GM21526 (cell line): ENCODE measurements around the gene LMX1A.

Source experiments
- ATAC-seq: cut with Tn5 transposase; IDR thresholded peaks from one replicate; pipeline ENCODE4 v1.9.1; 2021; ENCODE audit warnings: moderate library complexity; ENCODE audit not compliant: unreplicated experiment, low FRiP score

Gene LMX1A

GRCh38 chr1:165355977-165356811, at the start of gene LMX1A:
LMX1A (minus strand) TSS chr1:165356715; CDS start chr1:165355559, 1,156 bp downstream.
- ATAC-seq = no peak

- peak; percentile 50 for ATAC-seq
These were observed 47.4 kb upstream of the LMX1A start for GRCh38 chr1:165403835-165404482.

GRCh38 chr1:165402517-165403111, 46.1 kb upstream of the LMX1A start:
- no peak for ATAC-seq

GRCh38 chr1:165397944-165398343, 41.4 kb upstream of the LMX1A start:
- ATAC-seq = no peak

GRCh38 chr1:165395901-165396300, 39.4 kb upstream of the LMX1A start:
- ATAC-seq = no peak

GRCh38 chr1:165395478-165395877, 39.0 kb upstream of the LMX1A start:
- ATAC-seq = no peak

GRCh38 chr1:165392634-165393571, 36.4 kb upstream of the LMX1A start:
- ATAC-seq = peak; percentile 98

- no peak for ATAC-seq
These were observed 33.1 kb upstream of the LMX1A start for GRCh38 chr1:165389609-165390008.

- no peak for ATAC-seq
These were observed 31.4 kb upstream of the LMX1A start for GRCh38 chr1:165387961-165388360.

GRCh38 chr1:165387505-165387904, 31.0 kb upstream of the LMX1A start:
- ATAC-seq = no peak

- no peak for ATAC-seq
These were observed 27.3 kb upstream of the LMX1A start for GRCh38 chr1:165383599-165384405.

DNA sequence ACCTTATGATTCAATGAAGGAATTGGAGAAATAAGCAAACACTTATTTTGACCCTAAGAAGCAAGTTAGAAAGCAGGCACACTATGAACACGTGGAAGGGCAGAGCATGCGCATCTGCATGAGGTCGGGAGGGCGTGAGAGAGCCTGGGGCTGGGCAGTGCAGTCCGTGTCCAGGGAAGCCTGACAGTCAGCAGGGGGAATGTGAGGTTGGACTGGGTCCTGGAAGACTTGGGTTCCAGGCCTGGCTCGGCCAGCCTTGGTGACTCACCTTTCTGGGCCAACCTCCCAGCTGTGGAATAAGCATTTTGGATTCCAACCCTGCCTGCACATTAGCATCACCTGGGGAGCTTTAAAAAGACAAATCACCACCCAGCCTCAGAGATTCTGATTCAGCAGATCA, 26.6 kb upstream of the LMX1A start:
- ATAC-seq = no peak

- no peak for ATAC-seq
These were observed 25.4 kb upstream of the LMX1A start for GRCh38 chr1:165381745-165382505.

GRCh38 chr1:165376811-165377311, 20.3 kb upstream of the LMX1A start:
- ATAC-seq = no peak

GRCh38 chr1:165376041-165376810, 19.7 kb upstream of the LMX1A start:
- no peak for ATAC-seq

DNA sequence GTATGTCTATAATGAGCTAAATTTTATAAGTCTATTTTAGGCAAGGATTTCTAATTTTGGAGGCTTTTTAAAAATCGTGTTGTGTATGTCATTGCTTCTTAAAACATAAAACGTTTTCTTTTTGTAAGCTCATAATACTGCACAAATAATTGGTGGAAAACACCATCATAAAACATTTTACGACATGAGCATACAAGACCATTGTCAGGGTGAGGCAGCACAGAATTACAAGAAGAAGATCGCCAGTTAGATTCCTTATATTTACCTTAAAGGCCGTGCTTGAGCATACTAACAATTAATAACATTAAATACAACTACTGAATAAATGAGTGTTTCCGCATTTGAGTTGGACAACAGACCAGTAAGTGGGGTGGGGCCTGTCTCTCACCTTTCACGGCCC, 19.1 kb upstream of the LMX1A start:
- ATAC-seq = no peak

DNA sequence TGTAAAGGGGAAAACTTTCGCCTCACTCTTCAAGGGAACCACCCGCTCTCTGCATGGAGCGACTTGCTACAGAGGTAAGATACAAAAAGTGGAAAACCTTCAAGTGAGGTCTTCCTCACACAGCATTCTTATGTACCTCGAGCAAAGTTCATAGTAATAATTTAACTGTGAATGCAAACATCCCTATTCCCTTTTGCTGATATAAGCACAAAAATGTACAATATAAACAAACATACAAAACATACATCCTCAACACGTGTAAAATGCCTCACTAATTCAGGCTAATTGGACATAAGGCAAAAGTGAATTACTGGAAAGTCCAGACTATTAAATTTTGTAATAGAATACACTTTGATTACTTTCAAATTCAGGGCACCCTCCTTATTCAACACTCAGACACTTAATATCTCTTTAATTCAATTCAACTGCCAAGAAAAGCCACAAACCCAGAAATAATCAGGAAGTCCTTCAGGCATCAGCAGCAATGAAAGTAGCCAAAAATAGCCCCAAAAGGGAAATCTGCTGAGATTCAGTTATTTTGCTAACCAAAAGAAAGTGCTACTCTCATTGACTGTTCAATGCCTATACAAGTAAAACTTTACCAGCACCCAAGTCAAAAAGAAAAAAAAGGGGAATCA, 15.2 kb upstream of the LMX1A start:
- no peak for ATAC-seq
